Astrocyte of the hippocampus (primary cell): ENCODE results near the gene GREM1.

Experiments
- DNase-seq: peaks from one replicate; pipeline ENCODE4 v3.0.0; 2011; ENCODE audit warnings: low read depth, low spot score

GREM1 gene

GRCh38 chr15:32730677-32731654, 13.2 kb downstream of the GREM1 start:
- peak; percentile 71 for DNase-seq

- DNase-seq, result no peak
Observed at GRCh38 chr15:32732574-32733157, 14.9 kb downstream of the GREM1 start.

- DNase-seq, result peak; percentile 61
Observed at GRCh38 chr15:32733281-32733680, 15.5 kb downstream of the GREM1 start.

GRCh38 chr15:32735989-32736700, 18.3 kb downstream of the GREM1 start:
- DNase-seq, result no peak

GRCh38 chr15:32736701-32737061, 18.9 kb downstream of the GREM1 start:
- no peak for DNase-seq

- no peak for DNase-seq
Observed at GRCh38 chr15:32737304-32737703, 19.5 kb downstream of the GREM1 start.

GRCh38 chr15:32738666-32739065, 20.9 kb downstream of the GREM1 start:
- no peak for DNase-seq

GRCh38 chr15:32739522-32740063, 21.8 kb downstream of the GREM1 start:
- DNase-seq, result no peak

- DNase-seq, result peak; percentile 30
Observed at GRCh38 chr15:32743411-32744140, 25.8 kb downstream of the GREM1 start.

GRCh38 chr15:32746116-32746857, 28.5 kb downstream of the GREM1 start:
- DNase-seq, result no peak

- DNase-seq, result peak; percentile 15
Observed at GRCh38 chr15:32747921-32748342, 30.1 kb downstream of the GREM1 start.

- no peak for DNase-seq
Observed at GRCh38 chr15:32750979-32751378, 33.2 kb downstream of the GREM1 start.

- DNase-seq, result no peak
Observed at GRCh38 chr15:32757426-32757825, 39.6 kb downstream of the GREM1 start.

GRCh38 chr15:32763295-32763694, 45.5 kb downstream of the GREM1 start:
- DNase-seq, result no peak

GRCh38 chr15:32765236-32765635, 47.4 kb downstream of the GREM1 start:
- DNase-seq, result no peak

GRCh38 chr15:32766101-32766500, 48.3 kb downstream of the GREM1 start:
- no peak for DNase-seq

- no peak for DNase-seq
Observed at GRCh38 chr15:32767236-32767635, 49.4 kb downstream of the GREM1 start.

- peak; percentile 87 for DNase-seq
Observed at GRCh38 chr15:32774022-32774421, 56.2 kb downstream of the GREM1 start.

GRCh38 chr15:32775103-32775502, 57.3 kb downstream of the GREM1 start:
- DNase-seq, result no peak

GRCh38 chr15:32778391-32779176, 60.8 kb downstream of the GREM1 start:
- no peak for DNase-seq
